GM12878 (cell line): ENCODE measurements around the gene FASTK. TPM values are rescaled to one million over a fixed set of nuclear protein-coding genes. Genes with fewer than 3 reads are reported as not detected.

ENCODE experiments used
- ATAC-seq: fragments of 200-7000 bp; cut with Tn5 transposase; 3 replicates; pipeline ENCODE4 v1.9.1; 2020; ENCODE audit warnings: mild to moderate bottlenecking, moderate library complexity
- BruUV-seq: library from RNA; stranded (reverse); fragments of 400-500 nt; replicated peaks from 2 replicates; lab custom pipeline; 2021; lab: Mats Ljungman, UMichigan
- CTCF ChIA-PET: fragments of 300-600 bp; sonication (Branson Sonifier 250); formaldehyde crosslinking; extraction: SDS; loops from one replicate; lab custom pipeline; 2021; ENCODE audit warnings: inconsistent platforms; lab: Yijun Ruan, JAX
- POLR2A ChIA-PET: fragments of 350-600 bp; formaldehyde crosslinking; extraction: SDS; loops from one replicate; lab custom pipeline; 2021; ENCODE audit warnings: inconsistent platforms; lab: Charles Lee
- RAD21 ChIA-PET: fragments of 300-600 bp; sonication (Branson Sonifier 250); formaldehyde crosslinking; loops from one replicate; lab custom pipeline; 2023; ENCODE audit warnings: antibody characterized with exemption; ENCODE audit not compliant: unreplicated experiment; lab: Charles Lee
- SMC1A ChIA-PET: fragments of 300-600 bp; sonication (Branson Sonifier 250); formaldehyde crosslinking; loops from one replicate; lab custom pipeline; 2023; ENCODE audit not compliant: unreplicated experiment, uncharacterized antibody; lab: Charles Lee
- DNase-seq: peaks from one replicate; pipeline ENCODE4 v3.0.0-alpha.2; 2011; ENCODE audit warnings: low read depth, low spot score
- FAIRE-seq: peaks from 3 replicates; lab custom pipeline; 2011; peaks lifted over from hg19 to GRCh38; lab: Jason Lieb, UNC
- H2AFZ ChIP-seq: 2 replicates; pipeline ENCODE4 v1.6.0; 2011; ENCODE audit warnings: low read depth, low read length, control low read depth; ENCODE audit not compliant: control insufficient read depth
- H3K27ac ChIP-seq: 2 replicates; pipeline ENCODE4 v1.5.1; 2011; ENCODE audit warnings: control low read depth; ENCODE audit not compliant: control insufficient read depth, insufficient read depth
- H3K27me3 ChIP-seq, 2 experiments: replicated peaks in 1 of 2; 2 replicates each; pipeline versions ENCODE4 v1.6.0 to v1.6.1; 2011; ENCODE audit warnings: low read length in 1 of 2; ENCODE audit not compliant: control insufficient read depth in 2 of 2, insufficient read depth in 2 of 2
- H3K36me3 ChIP-seq, 2 experiments: 2 replicates each; pipeline ENCODE4 v1.5.1; 2011; ENCODE audit warnings: low read length in 1 of 2; ENCODE audit not compliant: control insufficient read depth in 2 of 2, insufficient read depth in 2 of 2
- H3K4me1 ChIP-seq: 2 replicates; pipeline ENCODE4 v1.6.1; 2011; ENCODE audit warnings: mild to moderate bottlenecking, low read length, moderate library complexity, mixed read lengths; ENCODE audit not compliant: control insufficient read depth, insufficient read depth
- H3K4me2 ChIP-seq: 2 replicates; pipeline ENCODE4 v1.6.0; 2011; ENCODE audit warnings: control low read depth; ENCODE audit not compliant: control insufficient read depth, insufficient read depth
- H3K4me3 ChIP-seq: fragments of 200-600 bp; sonication (generic); 2 replicates; pipeline ENCODE4 v1.5.1; 2016
- H3K79me2 ChIP-seq: 2 replicates; pipeline ENCODE4 v1.6.0; 2011; ENCODE audit warnings: low read length; ENCODE audit not compliant: control insufficient read depth, insufficient read depth
- H3K9ac ChIP-seq: 2 replicates; pipeline ENCODE4 v1.8.0; 2011; ENCODE audit warnings: low read length, control low read depth, mixed read lengths; ENCODE audit not compliant: control insufficient read depth, insufficient read depth
- H3K9me3 ChIP-seq: replicated peaks from 3 replicates; pipeline ENCODE4 v1.5.1; 2011; ENCODE audit warnings: mild to moderate bottlenecking, low read length; ENCODE audit not compliant: control insufficient read depth, insufficient read depth
- H4K20me1 ChIP-seq: 2 replicates; pipeline ENCODE4 v1.6.0; 2011; ENCODE audit not compliant: control insufficient read depth, insufficient read depth
- ATF7 ChIP-seq: fragments of 450-650 bp; IDR thresholded peaks from 2 replicates; pipeline ENCODE4 v1.6.1; 2016; ENCODE audit warnings: low read depth, mild to moderate bottlenecking
- SUZ12 ChIP-seq: fragments of 200-600 bp; sonication (generic); IDR thresholded peaks from one replicate; pipeline ENCODE4 v1.6.1; 2018; ENCODE audit warnings: antibody characterized with exemption, mild to moderate bottlenecking; ENCODE audit not compliant: unreplicated experiment
- ZNF592 ChIP-seq: fragments of 450-650 bp; IDR thresholded peaks from 2 replicates; pipeline ENCODE4 v1.6.1; 2017; ENCODE audit warnings: mild to moderate bottlenecking, moderate library complexity
- WGBS: methylation state at CpG from one replicate; pipeline ENCODE4 v1.1.6; 2016; ENCODE audit warnings: low lambda C conversion rate; ENCODE audit not compliant: insufficient replicate concordance, insufficient coverage; ENCODE audit errors: missing lambda C conversion rate; 5-methylcytosine and 5-hydroxymethylcytosine counted together
- in situ Hi-C: fragments of 300-500 bp; cut with MboI; formaldehyde crosslinking; loops from 9 replicates; pipeline ENCODE4 v1.14.3; 2018; ENCODE audit warnings: mixed read lengths
- intact Hi-C: fragments of 100-400 bp; cut with micrococcal nuclease; formaldehyde crosslinking; loops from one replicate; pipeline ENCODE4 v1.14.2; 2022; ENCODE audit not compliant: unreplicated experiment
- polyA plus RNA-seq, 11 experiments: library from polyadenylated mRNA; depleted of rRNA in 4 of 11; unstranded in 6 of 11; stranded (reverse) in 5 of 11; fragments of >200 nt; fragmentation: Nextera tagmentation in 4 of 11; fragmentation: Illumina TruSeq in 1 of 11; extraction: Ambion mirVana in 4 of 11; extraction: Trizol in 1 of 11; gene quantifications; 1 replicate in 1 of 11; 2 replicates in 10 of 11; pipeline versions ENCODE4 v1.2.1 to v1.2.3, GENCODE V29; 2011 to 2016; ENCODE audit warnings: inconsistent platforms in 2 of 11, missing spikeins in 2 of 11, low read depth in 1 of 11
- total RNA-seq, 4 experiments: library from RNA; depleted of rRNA in 3 of 4; stranded (reverse); fragments of >200 nt in 3 of 4; fragmentation: Illumina TruSeq in 1 of 4; extraction: Trizol in 1 of 4; gene quantifications; 2 replicates each; pipeline versions ENCODE4 v1.2.1 to v1.2.3, GENCODE V29; 2013 to 2021

Gene FASTK
- total and polyA plus RNA-seq, 10 of the 15 experiments (the other 5 are each of a cell fraction or from before 2014, with no cell fraction given): 0.19 to 102 (median 54.5) TPM

- TF ChIP-seq ZNF592: no peak
- TF ChIP-seq SUZ12: no peak
Measured at GRCh38 chr7:151103973-151104372, 23.4 kb upstream of the FASTK start (continued).

- SMC1A ChIA-PET: interaction anchor here (1.2 kb wide), 1 partner anchor 18 kb away, joined by 3 read pairs; no protein-coding TSS in a partner anchor
- no peak for TF ChIP-seq ATF7
Measured at GRCh38 chr7:151102991-151103390, 22.4 kb upstream of the FASTK start.

More at GRCh38 chr7:151102991-151103390, 22.4 kb upstream of the FASTK start:
- peaks cover 8% of the 10 kb centered on the region for H3K79me2 ChIP-seq
- CTCF ChIA-PET: interaction anchor here (1.1 to 1.5 kb wide), 3 partner anchors 13 to 43 kb away, joined by 3 to 4 read pairs (median 4); no protein-coding TSS in a partner anchor
- WGBS: 63% methylated on average over 3 of the region's 3 CpGs
- H3K36me3 ChIP-seq: peaks cover 4 to 5% of the 10 kb centered on the region in 2 experiments; a peak in 2 of 4 replicates
- no peaks in the 10 kb centered on the region for H3K4me1 ChIP-seq
- H3K9me3 ChIP-seq: no peaks in the 10 kb centered on the region
- H3K27me3 ChIP-seq: no peaks in the 10 kb centered on the region
- H3K27ac ChIP-seq: no peak overlapping the region
- H3K4me2 ChIP-seq: no peak overlapping the region
- no peak overlapping the region for H3K4me3 ChIP-seq
- ATAC-seq (no peak), DNase-seq (no peak), FAIRE-seq (no peak)
- BruUV-seq: no TSS peak
- no peak overlapping the region for H3K9ac ChIP-seq
- H4K20me1 ChIP-seq: no peaks in the 10 kb centered on the region; the same call in 1 of the 2 replicates
- POLR2A ChIA-PET: no interaction called here
- intact Hi-C loops: no loop called here
- in situ Hi-C loops: no loop called here
- no peak overlapping the region for H2AFZ ChIP-seq
- RAD21 ChIA-PET: no interaction called here
